SKM-1 (cell line): Measurements from ENCODE around the gene ABCD2.
"Not testable (repeated sequence)": the region's sequence is repeated elsewhere in the genome, so short reads cannot be mapped to it uniquely, and the experiment has no call there.

Experiments used
- DNase-seq: peaks from one replicate; lab custom pipeline; 2025; ENCODE audit not compliant: unreplicated experiment; lab: John Stamatoyannopoulos, UW

ABCD2 gene

DNA sequence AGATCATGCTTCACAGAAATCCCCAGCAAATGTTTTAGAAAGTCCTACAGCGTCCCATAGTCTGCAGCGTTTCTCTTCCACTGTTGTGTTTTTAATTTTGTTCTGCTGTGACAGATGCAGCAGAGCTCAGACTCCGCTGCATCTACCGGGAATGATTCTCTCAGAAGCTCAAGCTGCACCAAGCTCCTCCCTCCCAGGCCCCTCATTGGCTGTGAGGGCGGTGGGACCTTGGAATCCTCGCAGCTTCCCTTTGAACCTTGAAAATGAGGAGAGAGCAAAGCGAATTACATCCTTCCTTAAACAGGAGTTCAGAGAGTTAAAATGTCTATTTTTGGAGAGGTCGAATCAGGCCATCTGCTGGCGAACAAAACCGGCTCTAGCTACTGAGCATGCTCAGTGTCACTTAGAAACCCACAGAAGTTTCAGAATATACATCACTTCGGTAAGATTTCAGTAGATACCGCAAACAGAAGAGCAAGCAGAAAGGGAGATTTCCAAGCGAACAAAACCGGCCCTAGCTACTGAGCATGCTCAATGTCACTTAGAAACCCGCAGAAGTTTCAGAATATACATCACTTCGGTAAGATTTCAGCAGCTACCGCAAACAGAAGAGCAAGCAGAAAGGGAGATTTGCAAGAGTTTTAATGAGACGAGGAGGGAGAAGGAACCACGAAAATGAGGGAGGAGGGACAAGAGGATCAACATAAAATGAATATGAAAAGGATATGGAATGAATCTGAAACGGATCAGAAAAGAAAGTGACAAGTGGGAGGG lies at the start of gene ABCD2:
Gene ABCD2 (minus strand): TSS at position 144 of the 774 bp plus-strand sequence. CDS start 188 bp downstream, outside the sequence.
- DNase-seq = peak; percentile 65

DNA sequence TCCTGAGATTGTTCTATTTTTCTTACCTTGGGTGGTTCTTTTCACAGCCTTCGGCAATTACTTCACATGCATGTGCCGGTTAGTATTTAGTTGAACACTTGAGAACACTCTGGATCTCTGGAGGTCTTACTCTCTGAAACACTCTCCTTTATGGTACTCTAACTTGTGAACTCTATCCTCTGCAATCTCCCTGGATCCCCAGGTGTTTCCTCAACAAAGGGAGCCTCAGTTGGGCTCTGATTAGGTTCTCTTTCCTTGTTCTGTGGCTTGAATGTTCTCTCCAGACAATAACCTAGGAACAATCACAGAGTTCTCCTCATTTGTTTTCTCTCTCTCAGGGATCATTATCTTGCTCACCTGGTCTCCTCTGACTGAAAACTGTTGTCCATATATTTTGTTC lies 40.5 kb upstream of the ABCD2 start:
- DNase-seq = no peak

DNA sequence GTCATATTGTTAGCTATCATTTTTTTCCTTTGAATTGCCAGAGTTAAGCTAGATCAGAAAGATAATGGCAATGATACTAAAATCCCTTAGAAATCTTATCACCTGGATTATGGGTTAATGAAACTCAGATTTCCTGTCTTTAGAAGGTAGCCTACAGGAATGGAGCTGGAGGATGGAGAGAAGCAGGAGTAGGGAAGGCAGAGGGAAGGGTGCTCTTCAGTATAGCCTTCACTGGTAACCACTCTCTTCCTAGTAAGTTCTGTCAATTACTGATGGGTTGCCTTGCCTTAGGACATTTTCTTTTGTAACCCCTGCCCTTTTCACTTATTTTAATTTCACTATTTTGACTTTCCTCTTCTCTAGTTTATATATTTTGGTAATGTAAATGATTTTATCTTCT lies 27.8 kb upstream of the ABCD2 start:
- no peak for DNase-seq

DNA sequence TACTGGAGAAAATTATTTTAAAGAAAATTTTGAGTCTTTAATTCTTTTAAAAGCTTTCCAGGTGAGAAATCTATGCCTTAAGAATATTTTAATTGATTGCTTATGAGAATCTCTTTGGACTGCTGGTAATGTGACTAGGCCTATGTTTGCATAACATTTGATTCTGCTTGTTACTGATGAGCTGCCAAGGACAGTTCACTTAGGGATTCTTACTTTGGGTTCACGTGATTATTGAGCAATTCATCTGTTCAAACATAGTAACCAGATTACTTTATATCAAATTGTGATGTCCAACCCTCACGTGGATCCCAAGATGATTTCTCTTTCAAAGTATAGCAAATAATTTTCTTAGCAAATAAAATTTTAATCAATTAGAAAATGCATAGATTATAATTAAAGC lies 27.4 kb upstream of the ABCD2 start:
- no peak for DNase-seq

DNA sequence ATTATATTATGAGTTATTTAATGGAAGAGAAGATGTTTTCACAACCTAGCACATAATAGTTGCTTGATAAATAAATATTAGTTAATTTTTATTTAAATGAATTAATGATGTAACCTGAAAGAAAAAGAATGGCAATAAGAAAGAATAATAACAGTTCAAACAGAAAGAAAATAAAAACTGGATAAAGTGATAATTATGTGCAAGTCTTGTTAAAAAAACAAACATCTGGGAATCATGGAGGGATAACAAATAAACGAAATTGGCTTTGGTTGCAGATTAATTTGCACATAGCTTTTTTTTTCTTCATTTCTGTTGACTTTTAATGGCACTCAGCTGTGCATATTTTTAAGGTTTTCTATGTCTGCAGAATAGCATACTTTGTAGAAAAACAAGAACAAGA lies 23.4 kb upstream of the ABCD2 start:
- DNase-seq = no peak

DNA sequence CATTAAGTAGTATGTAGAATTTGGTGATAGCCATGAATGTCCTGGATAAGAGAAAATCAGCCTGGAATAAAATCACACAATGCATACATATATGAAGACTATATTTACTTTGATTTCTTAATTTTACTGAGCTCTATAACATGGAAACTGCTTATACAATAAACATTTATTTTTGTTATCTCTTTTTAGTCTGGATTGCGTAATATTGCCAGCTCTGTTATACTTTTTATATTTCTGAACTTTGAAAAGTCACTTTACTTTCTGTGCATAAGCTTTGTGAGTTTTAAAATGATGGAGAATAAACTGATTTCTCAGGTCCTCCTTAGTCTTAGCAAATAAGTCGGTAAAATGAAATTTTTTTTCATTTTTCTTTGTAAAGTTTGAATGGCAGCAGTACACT lies 19.2 kb upstream of the ABCD2 start:
- DNase-seq = no peak

DNA sequence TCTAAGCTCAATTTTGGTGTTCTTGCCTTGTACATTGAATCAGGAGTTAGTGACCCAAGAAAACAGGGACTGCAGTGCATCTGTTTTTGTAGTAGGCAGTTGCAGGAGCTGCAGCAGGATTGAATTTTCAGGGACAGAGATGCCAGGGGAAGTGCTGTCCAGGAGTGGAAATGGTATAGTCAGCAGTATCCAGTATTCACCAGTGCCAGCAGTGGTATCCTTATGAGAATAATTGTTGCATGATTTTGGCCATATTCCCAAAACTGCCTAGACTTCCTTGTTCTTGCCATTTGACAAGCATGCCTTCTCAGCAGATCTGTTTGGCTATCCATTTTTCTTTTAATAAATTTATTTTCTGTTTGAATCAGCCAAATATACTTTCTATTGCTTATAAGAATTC lies 18.6 kb upstream of the ABCD2 start:
- no peak for DNase-seq

DNA sequence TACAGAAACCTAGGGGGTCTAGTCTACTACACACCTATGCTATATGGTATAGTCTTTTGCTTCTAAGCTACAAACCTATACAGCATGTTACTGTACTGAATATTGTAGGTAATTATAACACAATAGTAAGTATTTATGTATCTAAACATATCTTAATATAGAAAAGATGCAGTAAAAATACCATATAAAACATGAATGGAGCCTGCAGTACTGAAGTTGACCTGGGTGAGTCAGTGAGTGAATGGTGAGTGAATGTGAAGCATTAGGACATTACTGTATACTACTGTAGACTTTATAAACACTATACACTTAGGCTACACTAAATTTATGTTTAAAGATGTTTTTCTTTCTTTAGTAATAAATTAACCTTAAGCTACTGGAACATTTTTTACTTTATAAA lies 13.1 kb upstream of the ABCD2 start:
- DNase-seq = no peak

DNA sequence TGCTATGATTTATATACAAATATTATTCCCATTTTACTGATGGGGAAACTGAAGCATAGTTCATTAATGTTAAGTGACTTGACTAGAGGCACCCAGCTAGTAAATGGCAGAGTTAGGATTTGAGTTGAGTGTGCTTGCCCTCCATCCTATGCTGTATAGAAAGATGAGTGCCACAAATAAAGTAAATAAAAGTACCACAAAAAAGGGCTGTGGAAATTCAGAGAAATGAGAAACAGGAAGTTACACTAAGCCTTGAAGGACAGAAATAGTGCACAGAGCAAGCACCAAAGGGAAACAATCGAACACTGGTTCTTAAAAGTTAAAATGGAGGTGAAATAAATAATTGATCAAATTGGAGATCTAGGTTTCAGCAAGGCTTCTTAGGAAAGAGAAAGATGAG lies 9.2 kb upstream of the ABCD2 start:
- no peak for DNase-seq

DNA sequence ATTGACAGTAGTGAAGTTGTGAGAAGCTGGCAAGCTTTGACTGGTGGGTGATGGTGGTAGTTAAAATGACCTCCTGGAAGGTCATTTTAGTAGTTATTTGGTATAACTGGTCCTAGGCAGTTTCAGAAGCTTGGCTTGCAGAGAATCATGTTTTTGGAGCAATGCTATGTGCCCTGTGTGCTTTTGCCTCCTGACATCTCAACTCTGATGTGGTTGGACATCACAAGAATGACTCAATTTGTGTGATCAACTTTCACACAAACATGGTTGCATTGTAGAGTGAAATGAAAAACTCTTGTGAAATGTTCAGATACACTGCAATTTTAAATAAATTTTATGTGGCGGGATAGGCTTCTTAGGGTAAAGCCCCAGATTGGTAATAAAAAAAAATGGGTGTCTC lies 8.3 kb upstream of the ABCD2 start:
- no peak for DNase-seq

DNA sequence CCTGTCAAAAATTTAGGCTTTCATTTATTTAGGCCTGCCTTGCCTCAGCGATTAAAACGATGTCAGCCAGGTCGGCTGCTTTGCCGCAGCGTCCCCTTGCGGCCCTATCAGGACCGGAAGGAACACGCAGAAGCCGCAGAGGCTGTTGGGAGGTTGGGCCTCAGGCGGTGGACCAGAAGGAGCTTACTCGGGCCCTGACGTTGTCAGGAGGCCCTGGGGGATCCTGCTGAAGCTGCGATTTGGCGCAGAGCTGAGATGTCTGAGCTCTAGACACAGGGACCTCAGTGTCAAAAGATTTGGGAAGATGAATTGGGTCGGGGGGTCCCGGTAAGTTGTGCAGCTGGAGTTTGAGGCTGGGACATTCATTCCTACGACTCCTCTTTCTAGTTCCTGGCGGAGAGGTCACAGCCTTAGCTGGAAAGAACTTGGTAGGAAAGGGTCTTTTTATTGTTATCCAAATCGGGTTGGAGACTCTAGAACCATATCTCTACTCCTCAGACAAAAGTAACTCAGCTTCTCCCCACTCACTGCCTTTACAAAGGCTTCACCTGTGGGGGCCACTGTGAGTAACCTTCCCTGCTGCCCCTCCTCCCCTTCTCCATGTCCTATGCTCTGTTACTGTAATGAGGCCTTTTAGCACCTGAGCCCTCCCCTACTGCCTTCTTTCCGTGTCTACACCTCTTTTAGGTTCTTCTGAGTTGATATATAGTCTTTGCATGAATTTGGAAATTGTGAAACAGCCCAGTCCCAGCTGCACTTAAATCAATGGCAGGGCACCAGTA lies 6.6 kb upstream of the ABCD2 start:
- DNase-seq = no peak

DNA sequence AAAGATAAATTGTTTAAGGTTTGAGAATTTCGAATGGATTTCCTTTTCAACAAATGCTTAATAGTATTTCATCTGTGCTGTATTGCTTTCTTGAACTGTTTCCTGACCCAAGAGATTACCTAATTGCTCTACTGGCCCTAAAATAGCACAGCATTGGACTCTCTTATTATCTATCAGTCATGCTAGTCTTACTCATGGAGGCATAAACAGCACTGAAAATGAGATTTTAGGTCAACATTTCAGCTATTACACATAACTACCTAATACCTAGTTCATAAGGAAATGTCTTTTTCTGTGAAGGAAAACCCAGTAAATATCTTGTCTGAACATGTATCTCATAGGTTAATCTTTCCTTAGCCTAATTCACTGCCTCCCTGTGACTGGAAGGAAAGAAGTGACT lies 4.3 kb upstream of the ABCD2 start:
- no peak for DNase-seq

DNA sequence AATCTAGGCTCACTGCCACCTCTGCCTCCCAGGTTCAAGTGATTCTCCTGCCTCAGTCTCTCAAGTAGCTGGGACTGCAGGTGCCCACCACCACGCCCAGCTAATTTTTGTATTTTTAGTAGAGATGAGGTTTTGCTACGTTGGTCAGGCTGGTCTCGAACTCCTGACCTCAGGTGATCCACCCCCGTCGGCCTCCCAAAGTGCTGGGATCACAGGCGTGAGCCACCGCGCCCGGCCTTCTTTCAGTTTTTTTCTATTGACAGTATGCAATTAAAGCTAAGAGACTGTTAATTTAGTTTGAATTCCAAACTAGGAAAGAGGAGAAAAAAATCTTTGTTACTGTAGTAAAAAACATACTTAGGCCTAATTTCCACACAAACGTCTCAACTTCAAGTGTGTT lies 3.6 kb upstream of the ABCD2 start:
- not testable (repeated sequence) for DNase-seq

DNA sequence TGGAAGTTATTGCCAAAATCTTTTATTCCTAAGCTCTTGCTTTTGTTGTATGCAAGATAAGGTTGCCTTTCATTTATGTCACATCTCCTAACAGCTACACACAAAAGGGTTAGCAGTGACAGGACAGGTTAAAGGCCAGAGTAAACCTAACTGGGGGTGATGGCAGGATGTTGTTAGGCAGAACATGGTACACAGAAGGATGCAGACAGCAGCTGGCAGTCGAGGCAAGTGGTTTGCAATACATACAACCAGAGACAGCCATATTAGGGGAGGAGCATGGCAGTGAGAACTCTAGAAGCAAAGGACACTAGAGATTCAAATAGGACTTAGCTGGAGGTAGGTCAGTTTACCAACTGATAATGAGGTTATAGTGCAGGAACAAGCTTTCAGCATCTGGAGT lies 2.7 kb upstream of the ABCD2 start:
- DNase-seq = no peak

DNA sequence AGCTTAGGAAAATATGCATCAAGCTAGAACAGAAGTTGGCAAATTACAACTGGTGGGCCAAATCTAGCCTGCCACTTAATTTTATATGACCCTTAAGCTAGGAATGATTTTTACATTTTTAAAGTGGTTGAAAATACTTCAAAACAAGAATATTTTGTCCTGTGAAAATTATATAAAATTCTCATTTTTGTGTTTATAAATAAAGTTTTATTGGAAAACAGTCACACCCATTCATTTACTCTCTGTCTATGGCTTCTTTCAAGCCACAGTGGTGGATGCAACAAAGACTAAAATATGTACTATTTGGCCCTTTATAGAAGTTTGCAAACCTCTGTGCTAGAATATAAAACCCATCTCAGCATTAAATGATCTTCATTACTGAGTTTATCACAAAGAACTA lies 2.1 kb upstream of the ABCD2 start:
- no peak for DNase-seq

DNA sequence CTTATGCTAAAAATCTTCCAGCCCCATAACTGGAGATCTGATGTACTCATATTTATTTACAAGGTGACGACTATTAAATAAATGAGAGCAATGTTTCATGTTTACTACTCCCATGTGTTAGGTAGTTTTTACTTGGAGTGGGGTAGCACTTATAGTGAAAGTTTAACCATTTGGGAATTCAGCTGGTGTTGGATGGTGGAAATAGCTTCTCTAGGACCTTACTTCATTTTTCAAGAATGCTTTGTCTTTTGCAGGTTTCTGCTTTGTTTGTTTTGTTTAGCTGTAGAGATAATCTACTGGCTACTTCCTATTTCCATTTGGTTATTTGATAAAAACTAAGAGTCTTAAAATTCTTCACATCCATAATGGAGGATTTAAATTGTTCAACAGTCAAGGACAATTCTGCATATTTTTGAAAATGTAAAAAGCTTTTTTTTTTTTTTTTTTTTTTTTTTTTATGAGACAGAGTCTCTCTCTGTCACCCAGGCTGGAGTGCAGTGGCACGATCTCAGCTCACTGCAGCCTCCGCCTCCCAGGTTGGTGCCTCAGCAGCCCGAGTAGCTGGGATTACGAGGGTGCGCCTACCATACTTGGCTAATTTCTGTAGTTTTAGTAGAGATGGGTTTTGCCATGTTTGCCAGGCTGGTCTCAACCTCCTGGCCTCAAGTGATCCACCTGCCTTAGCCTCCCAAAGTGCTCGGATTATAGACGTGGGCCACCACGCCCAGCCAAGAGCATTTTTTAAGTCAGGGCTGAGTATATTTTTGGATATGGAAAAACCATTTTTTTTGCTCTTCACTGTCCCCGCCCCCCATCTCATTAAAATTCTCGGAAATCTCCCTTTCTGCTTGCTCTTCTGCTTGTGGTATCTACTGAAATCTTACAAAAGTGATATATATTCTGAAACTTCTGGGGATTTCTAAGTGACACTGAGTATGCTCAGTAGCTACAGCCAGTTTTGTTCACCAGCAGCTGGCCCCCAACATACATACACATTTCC lies 1.4 kb upstream of the ABCD2 start:
- no peak for DNase-seq

DNA sequence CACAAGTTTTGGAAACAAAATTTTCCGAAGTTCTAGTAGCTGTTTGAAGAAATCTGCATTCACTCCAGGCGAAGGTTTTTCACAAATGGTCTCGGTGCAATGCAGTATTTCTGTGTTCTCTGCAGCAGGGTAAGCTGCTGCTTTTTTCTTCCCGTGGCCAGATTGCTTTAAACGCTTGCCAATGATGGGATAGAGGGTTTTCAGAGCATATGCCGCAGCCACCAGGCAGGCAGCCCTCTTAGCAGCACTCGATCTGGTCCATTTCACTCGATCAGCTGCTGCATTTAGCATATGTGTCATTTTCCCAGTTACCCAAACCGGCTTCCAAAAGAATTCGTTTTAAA lies 315 bp downstream of the ABCD2 start:
- DNase-seq = no peak

DNA sequence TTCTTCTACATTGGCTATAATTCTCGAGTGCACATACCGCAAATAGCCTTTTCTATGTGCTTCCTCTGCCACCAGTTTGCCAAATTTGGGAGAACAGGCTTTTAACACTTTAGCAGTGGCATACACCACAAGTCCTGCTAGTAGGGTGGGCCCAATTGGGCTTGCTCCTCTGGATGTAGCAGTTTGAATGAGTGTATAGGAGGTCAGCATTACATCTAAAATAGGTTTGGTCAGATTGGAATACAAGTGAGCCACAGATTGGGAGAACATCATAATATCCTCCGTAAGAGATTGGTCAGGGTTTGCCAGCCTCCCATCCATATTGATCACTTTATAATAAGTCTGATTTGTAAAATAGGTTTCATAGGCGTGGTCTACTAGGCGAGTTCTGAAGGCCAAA lies 902 bp downstream of the ABCD2 start:
- no peak for DNase-seq

DNA sequence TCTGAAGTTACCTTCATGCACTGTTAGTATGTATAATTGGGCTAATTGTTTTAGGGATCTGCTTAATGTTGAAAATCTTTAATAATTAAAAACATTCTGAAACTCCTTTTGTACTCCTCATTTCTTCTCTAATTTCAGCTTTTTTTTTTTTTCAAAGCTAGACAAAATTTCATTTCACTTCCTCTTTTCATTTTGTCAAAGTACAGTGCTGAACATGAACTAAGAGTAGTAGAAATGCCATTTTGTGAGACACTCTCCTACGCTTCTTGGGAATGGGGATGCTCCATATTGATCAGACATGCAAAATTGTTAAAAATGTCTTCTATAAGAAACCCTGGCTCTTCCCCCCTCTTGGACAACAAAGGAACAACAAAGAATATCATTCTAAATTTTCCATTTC lies 1.7 kb downstream of the ABCD2 start:
- peak; percentile 4 for DNase-seq

DNA sequence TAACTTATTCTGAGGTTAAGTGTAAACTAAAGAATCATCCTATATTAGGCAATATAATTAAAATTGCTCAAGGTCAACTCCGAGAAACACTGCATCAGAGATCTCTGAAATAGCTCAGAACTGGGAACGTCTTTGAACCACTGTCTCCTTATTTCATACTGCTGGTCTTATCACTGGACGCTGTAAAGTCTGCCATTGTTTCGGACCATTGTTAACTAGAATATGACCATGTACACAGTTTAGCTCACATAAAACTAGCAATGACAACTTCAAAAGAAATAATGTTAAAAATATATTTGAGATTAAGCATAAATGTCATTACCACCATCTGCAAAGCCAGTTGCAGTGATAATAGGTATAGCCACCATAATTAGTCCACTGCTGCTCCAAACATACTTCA lies 2.9 kb downstream of the ABCD2 start:
- DNase-seq = no peak

DNA sequence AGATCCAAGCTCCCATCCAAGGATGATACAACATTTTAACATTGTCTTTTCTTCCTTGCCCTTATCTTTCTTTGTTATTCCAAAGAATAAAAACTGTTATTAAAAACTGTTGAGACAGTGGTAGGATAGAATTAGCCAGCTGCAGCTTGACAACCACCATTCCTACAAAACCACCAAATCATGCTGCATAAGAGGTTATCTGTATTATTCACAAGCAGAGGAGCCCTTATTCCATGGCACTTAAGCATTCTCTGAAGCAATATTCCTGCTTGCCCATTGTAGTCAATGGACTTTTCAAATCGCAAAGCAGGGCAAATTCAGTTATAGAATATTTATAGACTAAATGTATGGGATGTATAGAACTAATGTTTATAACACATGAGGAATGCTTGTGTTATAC lies 3.4 kb downstream of the ABCD2 start:
- no peak for DNase-seq

DNA sequence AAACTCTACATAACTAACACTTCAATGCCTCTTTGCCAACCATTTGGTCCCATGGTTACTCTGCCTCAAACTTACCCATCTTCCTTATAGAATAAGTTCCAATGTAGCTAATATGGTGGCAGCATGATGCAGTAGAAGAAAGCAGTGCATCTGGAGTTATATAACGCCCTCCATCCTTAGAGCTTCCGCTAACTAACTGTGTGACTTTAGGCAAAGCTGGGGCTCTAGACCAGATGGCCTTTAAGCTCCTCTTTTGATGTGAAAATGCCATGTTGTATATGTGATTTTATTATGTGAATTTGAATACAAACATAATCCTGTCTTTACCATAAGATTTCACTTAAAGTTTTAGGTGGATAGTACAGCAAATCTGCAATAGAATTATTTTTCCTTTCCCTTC lies 6.1 kb downstream of the ABCD2 start:
- no peak for DNase-seq
